Gastroesophageal sphincter (tissue), 4 donors: ENCODE measurements around the gene ADAMTS2. TPM values are rescaled to one million over a fixed set of nuclear protein-coding genes. Genes with fewer than 3 reads are reported as not detected.
A peak's percentile ranks its signal among the peaks of the same experiment; 100 is the strongest.

ENCODE experiments used
- ATAC-seq: fragments of 150-250 bp; one replicate; pipeline ENCODE4 v1.9.1; 2016; ENCODE audit warnings: mild to moderate bottlenecking, moderate library complexity
- H3K27ac ChIP-seq, 4 donors: fragments of 200-600 bp; sonication (generic) in 3 of 4; 1 replicate in 3 of 4; 2 replicates in 1 of 4; pipeline ENCODE4 v1.5.1; 2016 to 2019
- H3K27me3 ChIP-seq: fragments of 200-600 bp; sonication (generic); one replicate; pipeline ENCODE4 v1.5.1; 2019
- H3K36me3 ChIP-seq, 2 donors: fragments of 200-600 bp; sonication (generic); one replicate each; pipeline ENCODE4 v1.5.1; 2019; ENCODE audit warnings: control low read depth in 1 of 2
- H3K4me1 ChIP-seq, 3 donors: fragments of 200-600 bp; sonication (generic); 1 replicate in 2 of 3; 2 replicates in 1 of 3; pipeline ENCODE4 v1.5.1; 2016 to 2019; ENCODE audit warnings: control low read depth in 2 of 3
- H3K4me3 ChIP-seq, 2 donors: fragments of 200-600 bp; sonication (generic); one replicate each; pipeline ENCODE4 v1.5.1; 2019; ENCODE audit warnings: mild to moderate bottlenecking in 1 of 2, moderate library complexity in 1 of 2
- H3K9me3 ChIP-seq, 3 donors: fragments of 200-600 bp; sonication (generic); one replicate each; pipeline ENCODE4 v1.5.1; 2017 to 2019; ENCODE audit warnings: control low read depth in 2 of 3
- CTCF ChIP-seq, 4 experiments: fragments of 200-600 bp in 2 of 4; fragments of 450-650 bp in 2 of 4; sonication (generic) in 1 of 4; IDR thresholded peaks; one replicate each; pipeline ENCODE4 v1.5.1; 2017 to 2019; ENCODE audit warnings: antibody characterized with exemption in 4 of 4, mild to moderate bottlenecking in 2 of 4, moderate library complexity in 2 of 4
- EP300 ChIP-seq: sonication (generic); formaldehyde crosslinking; IDR thresholded peaks from one replicate; pipeline ENCODE4 v1.6.1; 2017; ENCODE audit warnings: antibody characterized with exemption, mild to moderate bottlenecking
- POLR2A ChIP-seq, 2 donors: fragments of 450-650 bp; IDR thresholded peaks; one replicate each; pipeline ENCODE4 v1.6.1; 2017; ENCODE audit warnings: antibody characterized with exemption in 2 of 2, mild to moderate bottlenecking in 2 of 2, moderate library complexity in 1 of 2
- POLR2AphosphoS5 ChIP-seq: sonication (generic); formaldehyde crosslinking; IDR thresholded peaks from one replicate; pipeline ENCODE4 v1.6.1; 2017; ENCODE audit warnings: antibody characterized with exemption
- WGBS, 2 donors: methylation state at CpG; one replicate each; pipeline ENCODE4 v1.1.5; 2018; ENCODE audit warnings: low coverage in 1 of 2; 5-methylcytosine and 5-hydroxymethylcytosine counted together
- total RNA-seq, 4 donors: library from RNA; depleted of rRNA; stranded (reverse); fragments of >200 nt; gene quantifications; one replicate each; pipeline ENCODE4 v1.1.0, GENCODE V29; 2016

ADAMTS2 gene
- total RNA-seq, 4 donors from 2014 or later: 14.8 to 24.8 (median 22.6) TPM

DNA sequence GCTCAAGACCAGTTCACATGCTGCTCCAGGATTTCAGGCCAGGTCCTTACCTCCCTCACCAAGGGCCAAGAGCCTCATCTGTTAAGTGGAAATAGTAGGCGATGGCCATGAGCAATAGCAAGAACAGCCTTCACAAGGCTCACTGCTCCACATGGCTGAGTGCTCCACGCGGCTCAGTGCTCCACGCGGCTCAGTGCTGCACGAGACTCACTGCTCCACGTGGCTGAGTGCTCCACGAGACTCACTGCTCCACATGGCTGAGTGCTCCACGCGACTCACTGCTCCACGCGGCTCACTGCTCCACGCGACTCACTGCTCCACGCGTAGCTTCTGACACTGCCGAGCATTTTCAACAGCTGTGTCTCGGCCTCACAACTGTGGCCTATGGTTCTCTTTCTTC lies 36.4 kb upstream of the ADAMTS2 start:
- 100% methylated on average over 1 of the region's 18 CpGs; no CpG with 5 or more reads in 1 of the 2 donors for WGBS, 2 donors

GRCh38 chr5:179380211-179381035 lies 35.2 kb upstream of the ADAMTS2 start:
- TF ChIP-seq CTCF (IDR thresholded peaks at IDR 0.05) (no peak), EP300 (no peak), POLR2AphosphoS5 (no peak), POLR2A (IDR thresholded peaks at IDR 0.05) (no peak)

More for the DNA sequence above, 36.4 kb upstream of the ADAMTS2 start:
- H3K27ac ChIP-seq: no peak overlapping the region
- H3K9me3 ChIP-seq: no peaks in the 10 kb centered on the region
- no peaks in the 10 kb centered on the region for H3K36me3 ChIP-seq
- ATAC-seq: no peak
- H3K4me1 ChIP-seq: no peaks in the 10 kb centered on the region
- H3K4me3 ChIP-seq: no peak overlapping the region
- peaks cover 5% of the 10 kb centered on the region for H3K27me3 ChIP-seq
- TF ChIP-seq EP300: no peak
- no peak for TF ChIP-seq CTCF (IDR thresholded peaks at IDR 0.05)
- no peak for TF ChIP-seq POLR2AphosphoS5
- TF ChIP-seq POLR2A (IDR thresholded peaks at IDR 0.05): no peak

GRCh38 chr5:179379321-179379890 lies 34.1 kb upstream of the ADAMTS2 start:
- Histone ChIP-seq H3K27me3 (no peaks in the 10 kb centered on the region), H3K36me3 (no peaks in the 10 kb centered on the region), H3K4me1 (no peaks in the 10 kb centered on the region), H3K9me3 (no peaks in the 10 kb centered on the region), H3K4me3 (no peak overlapping the region), H3K27ac (no peak overlapping the region)
- no peak for ATAC-seq
- 91% methylated on average over 6 of the region's 9 CpGs; no CpG with 5 or more reads in 1 of the 2 donors for WGBS, 2 donors
- TF ChIP-seq EP300 (no peak), CTCF (IDR thresholded peaks at IDR 0.05) (no peak), POLR2A (IDR thresholded peaks at IDR 0.05) (no peak), POLR2AphosphoS5 (no peak)

More at GRCh38 chr5:179380211-179381035, 35.2 kb upstream of the ADAMTS2 start:
- H3K27ac ChIP-seq: no peak overlapping the region
- no peaks in the 10 kb centered on the region for H3K9me3 ChIP-seq
- H3K36me3 ChIP-seq: no peaks in the 10 kb centered on the region
- H3K4me3 ChIP-seq: no peak overlapping the region
- WGBS, 2 donors: 87 to 98% methylated on average over 8 to 10 of the region's 28 CpGs
- no peak for ATAC-seq
- H3K27me3 ChIP-seq: no peaks in the 10 kb centered on the region
- H3K4me1 ChIP-seq: no peaks in the 10 kb centered on the region

DNA sequence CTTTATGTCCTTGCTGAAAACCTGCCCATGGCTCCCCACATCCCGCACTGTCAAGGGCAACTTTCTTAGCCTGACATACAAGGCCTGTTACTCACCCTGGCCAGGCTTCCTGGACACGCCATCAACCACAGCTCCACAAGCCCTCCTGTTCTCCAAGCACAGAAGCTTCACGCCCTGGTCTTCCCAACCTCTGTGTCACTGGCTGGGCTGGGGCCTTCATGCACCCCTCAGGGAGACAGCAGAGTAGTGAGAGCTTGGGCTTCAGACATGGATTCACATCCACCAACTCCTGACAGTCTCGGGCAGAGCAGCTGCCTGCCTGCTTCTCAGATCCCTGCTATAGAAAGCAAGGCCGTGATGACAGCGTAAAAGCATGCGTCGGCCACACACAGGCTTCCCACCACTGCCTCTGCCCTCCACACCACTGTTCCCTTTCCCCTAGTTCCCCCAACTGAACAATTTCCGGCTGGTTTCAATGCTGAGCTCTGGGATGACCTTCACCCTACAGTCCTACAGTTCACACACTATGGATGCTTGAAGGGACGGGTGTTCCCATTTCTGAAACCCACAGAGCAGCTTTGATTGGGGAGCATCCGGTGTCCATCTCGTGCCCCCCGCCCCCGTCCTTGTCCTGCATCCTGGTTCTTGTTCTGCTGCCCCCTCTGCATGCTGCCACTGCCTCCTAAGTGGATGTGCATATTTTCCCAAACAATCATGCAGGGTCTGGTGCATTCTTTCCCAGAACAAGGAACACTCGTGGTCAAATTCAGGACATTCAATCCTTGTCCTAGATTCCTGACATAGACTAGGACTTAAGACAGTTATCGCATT lies 33.4 kb upstream of the ADAMTS2 start:
- Histone ChIP-seq H3K27ac (no peak overlapping the region), H3K4me1 (no peaks in the 10 kb centered on the region), H3K9me3 (no peaks in the 10 kb centered on the region), H3K4me3 (no peak overlapping the region), H3K36me3 (no peaks in the 10 kb centered on the region), H3K27me3 (no peaks in the 10 kb centered on the region)
- WGBS, 2 donors: 65 to 88% methylated on average over 4 to 9 of the region's 16 CpGs
- TF ChIP-seq POLR2AphosphoS5: no peak
- no peak for ATAC-seq

- Histone ChIP-seq H3K4me3 (no peak overlapping the region), H3K4me1 (no peaks in the 10 kb centered on the region), H3K9me3 (no peaks in the 10 kb centered on the region), H3K27me3 (no peaks in the 10 kb centered on the region), H3K36me3 (no peaks in the 10 kb centered on the region), H3K27ac (no peak overlapping the region)
- ATAC-seq: peak; percentile 24
- WGBS, 2 donors: 100% methylated on average over 1 of the region's 5 CpGs; no CpG with 5 or more reads in 1 of the 2 donors
- TF ChIP-seq POLR2AphosphoS5 (no peak), EP300 (no peak), CTCF (IDR thresholded peaks at IDR 0.05) (no peak), POLR2A (IDR thresholded peaks at IDR 0.05) (no peak)
These were observed 32.8 kb upstream of the ADAMTS2 start for GRCh38 chr5:179378116-179378440.
